Fibroblast of pulmonary artery (primary cell): ENCODE data around the gene RASGEF1B.

ENCODE experiments used
- DNase-seq: peaks from one replicate; pipeline ENCODE4 v3.0.0-alpha.2; 2010; ENCODE audit warnings: low read depth
- H3K4me3 ChIP-seq: replicated peaks from 2 replicates; pipeline ENCODE4 v1.5.1; 2011; ENCODE audit warnings: low read depth, mild to moderate bottlenecking, control low read depth, low read length, moderate library complexity
- TF ChIP-seq, protein P1 (sequence below): IDR thresholded peaks from 2 replicates; pipeline ENCODE4 v1.5.1; 2011; ENCODE audit warnings: mild to moderate bottlenecking, control low read depth, low read length, inconsistent platforms; ENCODE audit errors: missing control alignments

RASGEF1B gene

DNA sequence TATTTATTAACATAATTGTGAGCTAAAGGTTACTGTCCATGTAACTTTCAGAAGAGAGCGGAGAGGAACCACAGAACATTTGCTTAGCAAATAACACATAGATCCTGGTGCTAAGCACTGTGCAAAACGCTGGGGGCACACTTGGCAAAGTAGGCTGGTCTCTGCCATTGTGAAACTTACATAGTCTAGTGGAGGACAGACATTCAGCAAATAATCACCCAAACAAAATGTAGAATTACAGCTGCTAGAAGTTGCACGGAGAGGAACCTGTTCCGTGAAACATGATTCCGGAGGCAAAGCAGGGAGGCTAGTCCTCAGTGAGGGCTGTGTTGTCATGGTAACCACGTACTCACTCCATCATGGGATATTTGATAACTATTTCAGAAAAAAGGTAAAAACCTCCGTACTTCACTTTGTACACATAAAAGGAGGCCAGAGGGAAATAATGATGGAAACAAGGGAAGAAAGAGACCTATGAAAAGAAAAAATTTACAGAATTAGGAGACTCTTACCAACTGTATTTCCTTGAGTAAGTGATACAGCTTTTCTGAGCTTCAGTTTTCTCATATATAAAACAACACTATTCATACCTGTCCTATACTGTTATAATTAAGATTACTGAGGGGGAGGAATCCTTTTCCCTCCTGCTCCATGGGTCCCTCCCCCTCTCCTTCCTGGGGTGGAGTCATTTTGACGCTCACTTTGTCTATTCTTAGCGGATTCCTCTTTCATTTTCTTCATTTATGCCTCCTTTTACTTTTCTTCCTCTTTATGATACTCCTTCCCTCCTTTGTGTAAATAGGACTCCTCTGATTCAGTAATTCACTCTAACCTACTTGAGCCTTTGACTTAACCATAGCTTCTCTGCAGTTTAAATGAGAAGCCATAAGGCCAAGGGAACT is 825 bp upstream of the RASGEF1B start:
- peak; percentile 58 for DNase-seq
- TF ChIP-seq, protein P1, sequence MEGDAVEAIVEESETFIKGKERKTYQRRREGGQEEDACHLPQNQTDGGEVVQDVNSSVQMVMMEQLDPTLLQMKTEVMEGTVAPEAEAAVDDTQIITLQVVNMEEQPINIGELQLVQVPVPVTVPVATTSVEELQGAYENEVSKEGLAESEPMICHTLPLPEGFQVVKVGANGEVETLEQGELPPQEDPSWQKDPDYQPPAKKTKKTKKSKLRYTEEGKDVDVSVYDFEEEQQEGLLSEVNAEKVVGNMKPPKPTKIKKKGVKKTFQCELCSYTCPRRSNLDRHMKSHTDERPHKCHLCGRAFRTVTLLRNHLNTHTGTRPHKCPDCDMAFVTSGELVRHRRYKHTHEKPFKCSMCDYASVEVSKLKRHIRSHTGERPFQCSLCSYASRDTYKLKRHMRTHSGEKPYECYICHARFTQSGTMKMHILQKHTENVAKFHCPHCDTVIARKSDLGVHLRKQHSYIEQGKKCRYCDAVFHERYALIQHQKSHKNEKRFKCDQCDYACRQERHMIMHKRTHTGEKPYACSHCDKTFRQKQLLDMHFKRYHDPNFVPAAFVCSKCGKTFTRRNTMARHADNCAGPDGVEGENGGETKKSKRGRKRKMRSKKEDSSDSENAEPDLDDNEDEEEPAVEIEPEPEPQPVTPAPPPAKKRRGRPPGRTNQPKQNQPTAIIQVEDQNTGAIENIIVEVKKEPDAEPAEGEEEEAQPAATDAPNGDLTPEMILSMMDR: peak; percentile 41
- peak overlapping the region; percentile 71 for H3K4me3 ChIP-seq

DNA sequence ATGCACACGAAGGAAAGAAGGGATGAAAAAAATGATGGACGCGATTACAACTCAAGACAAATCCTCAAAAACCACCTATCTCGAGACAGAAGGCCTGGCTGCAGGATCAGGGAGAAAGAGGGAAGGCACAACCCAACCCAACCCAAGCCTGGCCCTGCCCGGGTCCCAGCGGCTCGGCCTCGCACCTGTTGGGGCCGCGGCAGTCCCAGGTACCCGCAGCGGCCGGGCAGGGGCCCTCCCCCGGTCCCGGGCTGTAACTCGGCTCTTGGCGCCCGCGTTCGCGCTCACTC is 464 bp downstream of the RASGEF1B start:
- H3K4me3 ChIP-seq: peak overlapping the region; percentile 71
- TF ChIP-seq, protein P1: no peak
- no peak for DNase-seq

DNA sequence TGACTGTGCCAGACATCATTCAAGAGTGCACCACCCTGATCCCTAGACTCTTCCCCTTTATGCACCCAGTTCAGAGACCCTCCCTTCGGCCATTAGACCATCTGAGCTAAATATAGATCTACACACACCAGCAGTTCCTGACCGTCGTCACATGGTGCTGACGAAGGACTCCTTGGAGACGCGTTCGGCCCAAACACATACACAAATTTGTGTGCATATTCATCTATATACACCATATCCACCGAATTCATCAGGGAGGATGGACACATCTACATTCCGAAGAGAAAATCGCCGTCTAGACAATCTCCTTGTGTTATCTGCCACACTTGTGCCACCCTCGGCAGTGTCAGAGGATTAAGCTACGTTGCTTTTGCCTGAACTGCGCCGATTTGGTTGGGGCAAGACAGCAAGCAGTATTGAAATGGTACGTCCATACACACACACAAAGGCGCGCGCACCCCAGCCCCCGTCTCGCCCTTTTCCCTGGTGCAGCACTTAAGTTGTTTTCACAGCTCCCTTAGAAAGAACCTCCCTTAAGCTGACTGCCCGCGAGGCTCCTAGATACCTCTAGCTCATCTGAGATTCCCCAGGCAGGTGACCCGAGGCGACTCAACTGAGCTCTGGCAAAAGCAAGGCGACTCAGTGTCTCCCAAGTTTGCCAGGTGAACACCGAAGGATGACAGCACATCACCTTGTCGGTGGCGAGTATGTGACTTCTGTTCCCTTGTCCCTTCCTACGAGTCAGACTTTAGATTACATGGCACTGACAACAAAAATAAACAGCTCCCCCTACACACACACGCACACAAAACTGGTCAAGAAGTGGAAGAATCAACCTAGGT is 1.0 kb downstream of the RASGEF1B start:
- TF ChIP-seq, protein P1: no peak
- DNase-seq: peak; percentile 36
- H3K4me3 ChIP-seq: peak overlapping the region; percentile 71

DNA sequence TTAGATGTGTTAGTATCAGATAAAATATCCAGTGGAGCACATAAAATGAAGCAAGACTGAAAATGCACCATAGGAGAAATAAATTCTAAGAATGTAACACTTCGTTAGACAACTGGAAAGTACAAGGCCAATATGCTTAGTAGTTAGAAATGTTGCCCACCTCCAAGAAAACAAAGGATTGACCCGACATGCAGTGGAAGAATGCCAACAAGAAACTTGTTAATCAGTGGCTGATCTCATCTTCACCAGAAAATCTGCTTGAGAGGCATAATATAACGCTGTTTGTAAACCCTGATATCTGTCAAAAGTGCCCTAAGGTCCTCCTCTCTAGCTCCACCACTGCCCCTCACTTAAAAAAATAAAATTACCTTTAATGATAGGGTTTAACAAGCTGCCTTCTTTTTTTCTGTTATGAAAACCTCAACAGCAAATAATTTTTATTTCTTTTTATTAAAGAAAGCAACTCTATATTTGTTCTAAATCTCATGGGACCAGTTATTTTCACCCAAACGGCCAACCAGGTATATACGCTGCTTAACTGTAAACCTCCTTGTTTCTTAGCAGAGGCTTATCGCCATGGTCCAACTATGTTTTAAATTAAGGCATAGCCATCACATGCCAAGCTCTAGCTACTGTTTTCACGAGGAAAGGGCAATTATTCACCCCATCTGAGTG is 1.8 kb downstream of the RASGEF1B start:
- peak overlapping the region; percentile 71 for H3K4me3 ChIP-seq
- TF ChIP-seq, protein P1: no peak
- DNase-seq: no peak

DNA sequence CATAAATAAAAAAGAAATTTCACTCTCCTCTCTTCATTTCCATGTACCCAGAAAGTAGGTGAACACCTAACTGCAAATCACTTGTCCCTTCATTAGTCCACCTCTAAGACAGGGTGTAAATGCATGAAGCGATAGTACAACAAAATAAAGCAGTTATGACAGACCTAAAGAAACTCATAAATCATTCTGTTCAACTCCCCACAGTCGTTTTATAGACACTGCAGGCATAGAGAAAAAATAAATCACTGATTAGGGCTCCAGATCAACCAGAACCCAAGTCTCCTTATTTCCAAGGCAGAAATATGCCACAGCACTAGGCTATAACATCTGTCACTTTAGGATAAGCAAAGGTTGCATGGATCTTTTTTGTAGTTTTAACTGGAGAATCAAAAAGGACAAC is 3.0 kb downstream of the RASGEF1B start:
- TF ChIP-seq, protein P1: no peak
- no peak overlapping the region for H3K4me3 ChIP-seq
- DNase-seq: no peak

DNA sequence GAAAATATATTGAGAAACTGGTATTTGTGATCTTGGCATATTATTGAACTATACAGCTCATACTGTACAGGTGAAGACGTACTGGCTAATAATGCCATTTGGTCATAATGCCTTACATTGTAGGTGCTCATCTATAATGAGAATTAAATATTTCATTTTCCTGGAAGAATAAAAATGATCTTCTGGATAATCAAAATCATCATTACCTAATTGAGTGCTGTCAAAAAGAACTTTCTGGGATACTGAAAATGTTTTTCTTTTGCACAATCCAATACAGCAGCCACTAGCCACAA is 4.1 kb downstream of the RASGEF1B start:
- no peak for DNase-seq
- H3K4me3 ChIP-seq: no peak overlapping the region
- TF ChIP-seq, protein P1: no peak
